Muscle of leg (tissue), 11 donors: ENCODE data around the gene MEGF11. TPM values are rescaled to one million over a fixed set of nuclear protein-coding genes. Genes with fewer than 3 reads are reported as not detected.

Experiments used
- DNase-seq: peaks from one replicate; pipeline ENCODE4 v3.0.0; 2013
- H3K27ac ChIP-seq: one replicate; pipeline ENCODE4 v1.5.1; 2013; ENCODE audit warnings: mild to moderate bottlenecking, low read length, control low read depth
- H3K27me3 ChIP-seq: one replicate; pipeline ENCODE4 v1.6.1; 2013; ENCODE audit warnings: low read length; ENCODE audit not compliant: control insufficient read depth, insufficient read depth
- H3K36me3 ChIP-seq: one replicate; pipeline ENCODE4 v1.6.1; 2013; ENCODE audit warnings: low read length; ENCODE audit not compliant: control insufficient read depth, insufficient read depth
- H3K4me1 ChIP-seq: one replicate; pipeline ENCODE4 v1.6.1; 2013; ENCODE audit warnings: low read length; ENCODE audit not compliant: control insufficient read depth, insufficient read depth
- H3K4me3 ChIP-seq: one replicate; pipeline ENCODE4 v1.5.1; 2013; ENCODE audit warnings: low read length, control low read depth
- H3K9me3 ChIP-seq: replicated peaks from 2 replicates; pipeline ENCODE4 v1.6.1; 2013; ENCODE audit warnings: low read depth, low read length; ENCODE audit not compliant: control insufficient read depth
- WGBS: methylation state at CpG from one replicate; pipeline ENCODE4 v1.1.5; 2013; ENCODE audit warnings: missing lambda C conversion rate; ENCODE audit not compliant: insufficient coverage; 5-methylcytosine and 5-hydroxymethylcytosine counted together
- polyA plus RNA-seq, 8 donors: library from polyadenylated mRNA; unstranded; fragments of 120-200 nt; gene quantifications; one replicate each; pipeline versions ENCODE4 v1.2.1 to v1.2.3, GENCODE V29; 2013; ENCODE audit warnings: inconsistent platforms in 1 of 8, low replicate concordance in 1 of 8; ENCODE audit not compliant: insufficient read length in 8 of 8, insufficient read depth in 1 of 8
- total RNA-seq: library from RNA; stranded (reverse); fragments of 120-200 nt; gene quantifications from one replicate; pipeline ENCODE4 v1.2.4, GENCODE V29; 2013

MEGF11 gene
- total and polyA plus RNA-seq, 9 donors, result 0.13 to 0.68 (median 0.31) TPM

GRCh38 chr15:66291816-66292570 is 38.4 kb upstream of the MEGF11 start:
- no peak for DNase-seq
- 48% methylated on average over 2 of the region's 6 CpGs for WGBS
- no peaks in the 10 kb centered on the region for H3K27me3 ChIP-seq
- H3K27ac ChIP-seq, result no peak overlapping the region
- H3K4me1 ChIP-seq, result peaks cover 28% of the 10 kb centered on the region
- no peaks in the 10 kb centered on the region for H3K9me3 ChIP-seq
- peaks cover 3% of the 10 kb centered on the region for H3K36me3 ChIP-seq
- H3K4me3 ChIP-seq, result no peak overlapping the region

- Histone ChIP-seq H3K4me1 (peaks cover 28% of the 10 kb centered on the region), H3K27me3 (no peaks in the 10 kb centered on the region), H3K4me3 (no peak overlapping the region), H3K36me3 (peaks cover 1% of the 10 kb centered on the region), H3K9me3 (no peaks in the 10 kb centered on the region), H3K27ac (no peak overlapping the region)
- DNase-seq, result no peak
These were observed 37.0 kb upstream of the MEGF11 start for GRCh38 chr15:66290518-66290917.

GRCh38 chr15:66290007-66290406 is 36.5 kb upstream of the MEGF11 start:
- no peak overlapping the region for H3K27ac ChIP-seq
- peaks cover 27% of the 10 kb centered on the region for H3K4me1 ChIP-seq
- no peak for DNase-seq
- H3K36me3 ChIP-seq, result peaks cover 4% of the 10 kb centered on the region
- H3K4me3 ChIP-seq, result no peak overlapping the region
- no peaks in the 10 kb centered on the region for H3K27me3 ChIP-seq
- no peaks in the 10 kb centered on the region for H3K9me3 ChIP-seq
- 95% methylated on average over 2 of the region's 3 CpGs for WGBS

- Histone ChIP-seq H3K4me1 (peaks cover 17% of the 10 kb centered on the region), H3K9me3 (no peaks in the 10 kb centered on the region), H3K4me3 (no peak overlapping the region), H3K27ac (peak overlapping the region; percentile 55), H3K27me3 (no peaks in the 10 kb centered on the region), H3K36me3 (peaks cover 4% of the 10 kb centered on the region)
- peak; percentile 74 for DNase-seq
- no CpG with 5 or more reads among the region's 6 CpGs for WGBS
These were observed 35.1 kb upstream of the MEGF11 start for GRCh38 chr15:66288551-66289185.

GRCh38 chr15:66288093-66288492 is 34.5 kb upstream of the MEGF11 start:
- Histone ChIP-seq H3K27me3 (no peaks in the 10 kb centered on the region), H3K9me3 (no peaks in the 10 kb centered on the region), H3K36me3 (peaks cover 4% of the 10 kb centered on the region), H3K4me1 (peaks cover 17% of the 10 kb centered on the region), H3K27ac (no peak overlapping the region), H3K4me3 (no peak overlapping the region)
- no peak for DNase-seq

- no peaks in the 10 kb centered on the region for H3K27me3 ChIP-seq
- peak; percentile 63 for DNase-seq
- peaks cover 4% of the 10 kb centered on the region for H3K36me3 ChIP-seq
- H3K27ac ChIP-seq, result no peak overlapping the region
- no peaks in the 10 kb centered on the region for H3K9me3 ChIP-seq
- H3K4me1 ChIP-seq, result peaks cover 12% of the 10 kb centered on the region
- no peak overlapping the region for H3K4me3 ChIP-seq
- WGBS, result no CpG with 5 or more reads among the region's 6 CpGs
These were observed 34.0 kb upstream of the MEGF11 start for GRCh38 chr15:66287461-66288057.

GRCh38 chr15:66285533-66286280 is 32.2 kb upstream of the MEGF11 start:
- H3K36me3 ChIP-seq, result peaks cover 4% of the 10 kb centered on the region
- DNase-seq, result no peak
- no peak overlapping the region for H3K27ac ChIP-seq
- H3K4me1 ChIP-seq, result peaks cover 9% of the 10 kb centered on the region
- no peak overlapping the region for H3K4me3 ChIP-seq
- 66% methylated on average over 5 of the region's 6 CpGs for WGBS
- H3K27me3 ChIP-seq, result no peaks in the 10 kb centered on the region
- H3K9me3 ChIP-seq, result no peaks in the 10 kb centered on the region

- H3K36me3 ChIP-seq, result peaks cover 4% of the 10 kb centered on the region
- H3K27ac ChIP-seq, result no peak overlapping the region
- no peak overlapping the region for H3K4me3 ChIP-seq
- H3K27me3 ChIP-seq, result no peaks in the 10 kb centered on the region
- no peak for DNase-seq
- no peaks in the 10 kb centered on the region for H3K9me3 ChIP-seq
- WGBS, result no CpG with 5 or more reads among the region's 3 CpGs
- peaks cover 8% of the 10 kb centered on the region for H3K4me1 ChIP-seq
These were observed 30.7 kb upstream of the MEGF11 start for GRCh38 chr15:66284271-66284670.

GRCh38 chr15:66278671-66279070 is 25.1 kb upstream of the MEGF11 start:
- Histone ChIP-seq H3K36me3 (no peaks in the 10 kb centered on the region), H3K9me3 (no peaks in the 10 kb centered on the region), H3K4me3 (no peak overlapping the region), H3K27ac (no peak overlapping the region), H3K4me1 (no peaks in the 10 kb centered on the region), H3K27me3 (no peaks in the 10 kb centered on the region)
- WGBS, result 89% methylated on average over 6 of the region's 6 CpGs
- DNase-seq, result no peak

- no peaks in the 10 kb centered on the region for H3K4me1 ChIP-seq
- H3K27me3 ChIP-seq, result no peaks in the 10 kb centered on the region
- 67% methylated on average over 5 of the region's 6 CpGs for WGBS
- H3K36me3 ChIP-seq, result no peaks in the 10 kb centered on the region
- H3K9me3 ChIP-seq, result no peaks in the 10 kb centered on the region
- DNase-seq, result no peak
- H3K4me3 ChIP-seq, result no peak overlapping the region
- no peak overlapping the region for H3K27ac ChIP-seq
These were observed 24.5 kb upstream of the MEGF11 start for GRCh38 chr15:66278056-66278455.
